NCI-H226 (cell line): Measurements from ENCODE around the gene QRFPR.
"Not testable (repeated sequence)": the region's sequence is repeated elsewhere in the genome, so short reads cannot be mapped to it uniquely, and the experiment has no call there.

Experiments
- DNase-seq: peaks from one replicate; pipeline ENCODE4 v3.0.0-alpha.2; 2015

Gene QRFPR

DNA sequence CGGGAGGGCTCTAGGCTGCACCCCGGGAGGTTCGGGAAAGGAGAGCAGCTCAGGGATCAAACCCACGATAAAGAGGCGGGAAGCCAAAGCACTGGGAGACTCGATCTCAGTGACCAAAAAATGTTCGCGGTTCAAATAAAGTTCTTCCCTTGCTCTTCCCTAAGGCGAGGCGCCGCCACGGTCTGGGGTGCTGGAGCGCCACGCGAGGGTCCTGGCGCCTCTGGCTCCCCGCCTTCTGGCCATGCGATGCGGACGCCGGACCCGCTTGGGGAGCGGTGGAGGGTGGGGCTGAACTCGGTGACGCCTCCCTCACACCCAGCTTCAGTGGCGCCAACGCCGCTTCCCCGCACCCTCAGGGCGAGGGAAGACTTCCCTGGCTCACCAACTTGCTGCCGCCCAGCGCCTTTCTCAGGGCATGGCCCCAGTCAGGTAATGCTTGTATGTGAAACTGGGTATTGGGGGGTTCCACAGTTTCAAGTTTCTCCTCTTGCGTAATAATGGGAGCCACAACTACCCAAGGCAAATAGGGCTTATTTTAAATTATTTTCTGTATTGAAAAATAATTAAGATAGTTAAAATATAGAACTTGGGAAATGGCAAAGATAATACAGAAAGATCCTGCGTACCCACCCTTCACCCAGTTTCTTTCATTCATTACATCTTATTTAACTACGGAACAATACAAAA lies at the start of gene QRFPR:
Gene QRFPR (minus strand): TSS at position 243 of the 687 bp plus-strand sequence. CDS start 371 bp downstream, outside the sequence.
- DNase-seq = no peak

DNA sequence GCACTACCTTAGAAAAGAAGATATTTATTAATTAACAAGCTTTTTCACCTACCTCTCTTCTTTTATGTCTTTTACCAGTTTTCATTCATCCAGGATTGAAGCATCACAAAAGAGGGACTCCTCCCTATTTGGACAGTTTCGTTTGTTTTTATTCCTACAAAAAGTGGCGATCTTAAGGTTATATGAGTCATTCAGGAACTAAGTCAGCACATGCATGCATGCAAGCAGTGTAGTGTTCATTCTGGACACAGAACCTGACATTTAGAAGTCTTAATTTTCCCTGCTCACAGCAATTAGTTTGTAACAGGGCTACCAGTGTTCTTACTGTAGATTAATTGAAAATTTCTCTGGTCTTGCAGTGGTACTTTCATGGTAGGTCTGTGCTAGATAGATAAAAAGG lies 47.9 kb upstream of the QRFPR start:
- DNase-seq = peak; percentile 25

- no peak for DNase-seq
Observed at GRCh38 chr4:121421594-121421993, 40.8 kb upstream of the QRFPR start.

DNA sequence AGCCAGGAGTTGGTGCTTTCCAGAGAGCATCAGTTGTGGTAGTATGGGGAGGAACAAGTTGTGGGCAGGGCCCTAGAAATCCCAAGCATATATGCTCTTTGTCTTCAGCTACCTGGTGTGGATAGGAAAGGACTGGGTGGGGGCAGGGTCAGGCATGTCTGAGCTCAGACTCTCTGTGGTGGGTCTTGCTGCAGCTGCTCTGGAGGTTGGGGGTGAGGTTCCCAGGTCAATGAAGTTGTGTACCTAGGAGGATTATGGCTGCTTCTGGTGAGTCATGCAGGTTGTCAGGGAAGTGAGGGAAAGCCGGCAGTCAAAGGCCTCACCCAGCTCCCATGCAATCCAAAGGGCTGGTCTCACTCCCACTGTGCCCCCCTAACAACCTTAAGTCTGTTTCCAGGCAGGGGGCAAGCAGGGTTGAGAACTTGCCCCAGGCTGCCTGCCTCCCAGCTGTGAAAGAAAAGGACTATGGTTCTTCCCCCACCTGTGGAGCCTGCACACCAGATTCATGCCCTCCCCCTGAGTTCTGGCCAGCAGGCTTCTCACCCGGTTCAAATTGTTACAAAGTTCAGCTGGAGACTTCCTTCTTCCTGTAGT lies 30.4 kb upstream of the QRFPR start:
- no peak for DNase-seq

- DNase-seq = not testable (repeated sequence)
Observed at GRCh38 chr4:121408567-121408966, 27.7 kb upstream of the QRFPR start.

GRCh38 chr4:121400632-121401031 lies 19.8 kb upstream of the QRFPR start:
- DNase-seq = no peak

GRCh38 chr4:121397941-121398601 lies 17.3 kb upstream of the QRFPR start:
- no peak for DNase-seq

- DNase-seq = no peak
Observed at GRCh38 chr4:121397434-121397833, 16.6 kb upstream of the QRFPR start.

GRCh38 chr4:121392426-121393086 lies 11.7 kb upstream of the QRFPR start:
- DNase-seq = no peak

DNA sequence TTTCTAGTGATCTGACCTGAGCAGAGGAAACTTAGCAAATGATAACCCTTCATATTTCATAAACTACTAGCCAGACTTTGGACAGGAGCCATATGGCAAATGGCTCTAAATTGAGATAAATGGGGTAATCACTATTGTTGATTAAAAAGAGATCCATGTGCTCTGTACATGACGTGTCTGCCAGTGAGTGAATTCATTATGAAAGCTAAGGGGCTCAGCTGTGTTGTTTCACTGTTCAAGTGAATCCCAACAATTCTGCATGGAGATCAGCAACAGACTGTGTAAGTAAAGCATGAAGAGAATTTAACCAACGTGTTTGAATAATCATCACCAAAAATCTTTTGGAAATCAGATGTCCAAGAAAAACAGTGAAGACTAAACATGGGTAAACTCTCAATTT lies 9.5 kb upstream of the QRFPR start:
- DNase-seq = no peak

DNA sequence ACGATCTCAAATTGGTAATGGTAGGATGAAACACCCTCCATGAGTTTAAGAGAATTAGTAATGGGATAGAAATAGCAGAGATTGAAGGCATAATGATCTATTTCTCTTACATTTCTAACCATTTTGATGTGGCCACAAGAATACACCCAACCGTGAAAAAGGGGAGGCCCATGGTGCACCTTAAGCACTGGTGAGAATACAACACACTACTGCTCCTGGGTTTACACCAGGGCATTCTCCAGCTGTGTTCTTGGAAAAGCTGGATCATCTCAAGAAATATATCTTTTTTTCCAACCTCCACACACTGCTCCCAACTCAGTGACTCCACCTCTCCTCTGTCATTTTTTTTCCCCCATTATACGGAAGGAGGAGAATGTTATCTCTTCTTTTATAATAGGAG lies 1.5 kb downstream of the QRFPR start:
- no peak for DNase-seq

DNA sequence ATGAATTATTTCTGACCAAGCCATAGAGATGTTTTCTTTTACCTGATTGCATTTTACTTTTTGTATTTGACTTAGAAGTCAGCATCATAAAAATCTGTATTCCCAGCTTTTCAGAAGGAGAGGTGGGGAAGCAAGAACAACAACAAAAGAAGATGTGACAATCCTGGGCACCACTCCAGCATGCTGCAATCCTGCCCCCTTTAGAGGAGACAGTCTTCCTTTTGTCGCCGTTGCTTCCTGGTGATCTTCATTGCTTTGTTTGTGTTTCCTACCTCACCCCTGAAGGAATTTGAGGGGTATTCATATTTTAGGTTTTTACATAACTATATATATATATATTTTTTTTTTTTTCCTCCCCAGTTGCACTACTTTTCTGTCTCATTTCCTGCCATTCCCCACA lies 3.7 kb downstream of the QRFPR start:
- no peak for DNase-seq

DNA sequence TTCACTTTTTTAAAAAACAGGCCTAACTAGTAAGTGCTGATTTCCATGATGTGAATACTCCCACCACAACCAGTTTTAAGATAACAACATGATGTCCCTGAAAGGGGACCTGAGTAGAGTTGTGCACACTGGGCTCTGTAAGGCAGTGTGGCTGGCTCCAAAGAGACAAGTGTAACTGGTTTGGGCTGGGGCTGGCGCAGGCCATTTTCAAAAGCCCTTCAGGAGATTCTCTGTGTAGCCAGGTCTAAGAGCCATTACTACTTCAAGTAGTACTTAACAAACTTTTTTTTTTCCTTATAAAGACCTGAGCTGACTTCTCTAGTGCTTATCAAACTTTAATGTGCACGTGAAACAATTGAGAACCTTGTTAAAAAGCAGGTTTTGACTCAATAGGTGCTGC lies 4.3 kb downstream of the QRFPR start:
- DNase-seq = no peak

DNA sequence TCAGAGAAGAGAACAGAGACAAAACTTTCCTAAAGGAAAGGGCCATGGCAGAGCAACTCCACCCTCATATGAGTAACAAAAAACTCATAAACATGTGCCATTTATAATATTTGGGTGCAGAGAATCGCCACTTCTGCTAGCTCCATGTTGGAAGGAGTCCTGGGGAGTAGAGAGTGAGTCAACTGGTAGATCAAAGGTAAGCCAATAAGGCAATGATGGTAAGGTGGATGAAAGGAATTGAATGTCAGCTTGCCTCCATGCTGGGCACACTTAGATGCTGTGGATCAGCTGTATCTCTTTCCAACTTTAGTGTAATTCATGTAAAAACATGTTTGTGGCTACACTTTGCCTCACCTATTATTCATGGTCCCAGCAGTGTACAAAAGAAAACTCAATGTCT lies 4.7 kb downstream of the QRFPR start:
- no peak for DNase-seq

DNA sequence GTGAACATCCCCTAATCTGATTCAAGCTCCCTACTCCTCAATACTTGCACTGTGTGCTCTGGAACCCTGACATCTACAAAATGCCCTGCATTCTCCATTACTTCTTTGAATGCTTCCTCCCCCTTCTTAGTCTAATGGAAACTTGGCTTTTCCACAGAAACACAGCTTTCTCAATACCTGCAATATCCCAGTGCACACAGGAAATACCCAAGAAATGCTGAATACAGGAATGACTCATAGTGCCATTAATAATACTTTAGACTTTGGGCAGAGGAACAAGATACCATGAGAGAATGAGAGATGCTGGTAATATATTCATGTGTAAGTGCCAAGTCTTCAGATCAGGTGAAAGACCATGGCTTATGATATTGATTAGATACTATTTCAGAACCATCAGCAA lies 5.6 kb downstream of the QRFPR start:
- peak; percentile 71 for DNase-seq

DNA sequence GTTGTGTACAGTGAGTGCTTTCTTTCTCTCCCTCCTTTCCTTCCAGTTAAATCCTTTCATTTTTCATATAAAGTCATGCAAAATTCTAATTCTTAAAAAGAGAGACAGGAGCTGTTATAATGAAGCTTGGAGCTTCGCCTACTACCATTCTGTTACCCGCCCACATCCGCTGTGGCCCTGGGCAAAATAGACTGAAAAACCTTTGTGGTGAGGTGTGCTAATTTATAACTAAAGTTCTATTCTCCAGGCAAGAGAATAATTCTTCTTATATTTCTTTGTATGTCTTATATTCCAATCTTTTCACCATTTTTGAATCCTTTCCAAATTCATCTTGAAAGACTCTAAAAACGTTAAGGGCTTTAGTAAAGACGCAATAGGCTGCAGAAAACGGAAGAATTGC lies 7.0 kb downstream of the QRFPR start:
- DNase-seq = no peak

DNA sequence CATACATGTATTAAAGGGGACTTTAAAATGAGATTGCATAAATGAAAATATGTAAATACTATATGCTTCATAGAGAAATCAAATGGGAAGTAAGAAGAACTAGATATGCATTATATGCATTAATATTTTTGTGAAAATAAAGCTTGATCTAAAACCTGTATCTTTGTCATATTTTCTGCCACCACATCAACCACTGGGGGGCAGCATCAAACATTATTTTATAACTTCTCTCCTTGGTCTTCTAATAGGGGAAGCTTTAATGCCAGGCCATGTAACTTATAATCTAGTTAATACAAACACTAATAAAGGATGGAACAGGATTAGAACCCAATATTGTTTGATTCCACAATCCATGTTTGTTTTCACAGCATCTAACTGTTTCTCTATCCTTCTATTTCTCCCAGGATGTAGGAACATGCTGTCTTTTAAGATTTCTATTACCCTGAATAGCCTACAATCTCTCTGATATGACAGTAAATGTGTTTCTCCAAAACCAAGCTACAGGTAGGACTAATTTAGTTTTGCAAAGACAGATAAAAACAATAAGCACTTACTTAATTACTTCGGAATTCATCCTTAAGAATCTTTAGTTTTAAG lies 10.0 kb downstream of the QRFPR start:
- DNase-seq = no peak

DNA sequence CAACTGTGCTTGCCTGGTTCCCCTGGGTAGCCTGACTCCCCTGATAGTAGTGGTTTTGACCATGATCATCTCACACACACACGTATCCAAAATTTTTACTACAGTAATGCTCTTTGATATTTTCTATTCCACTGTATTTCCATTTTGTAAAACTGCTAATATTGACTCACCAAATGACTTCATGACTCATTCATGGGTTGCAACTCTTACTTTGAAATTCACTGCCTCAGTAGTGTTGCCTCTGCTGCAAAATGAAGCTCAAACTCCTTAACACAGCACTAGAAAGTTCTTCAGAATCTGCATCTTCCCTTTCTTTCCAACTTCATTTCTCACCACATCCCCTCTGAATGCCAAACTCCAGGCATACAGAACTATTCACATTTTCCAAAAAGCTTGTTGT lies 20.3 kb downstream of the QRFPR start:
- peak; percentile 8 for DNase-seq

DNA sequence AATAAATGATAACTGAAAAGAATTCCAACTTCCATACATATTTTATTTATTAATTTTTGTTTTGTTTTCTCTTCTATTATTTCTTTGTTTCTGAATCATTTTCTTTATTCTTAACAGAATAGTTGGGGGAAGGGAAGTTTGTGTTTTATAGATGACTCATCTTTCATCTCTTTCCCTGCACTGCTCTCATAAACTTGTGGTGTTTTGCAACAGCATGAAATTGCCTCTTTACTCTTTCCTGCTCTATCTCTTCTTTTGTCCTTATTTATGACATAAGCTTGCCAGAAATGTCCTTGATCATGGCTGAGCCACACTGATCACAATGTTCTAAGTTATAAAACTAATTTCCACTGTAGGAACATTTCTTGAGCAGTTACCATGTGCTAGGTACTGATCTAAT lies 22.3 kb downstream of the QRFPR start:
- DNase-seq = peak; percentile 28

DNA sequence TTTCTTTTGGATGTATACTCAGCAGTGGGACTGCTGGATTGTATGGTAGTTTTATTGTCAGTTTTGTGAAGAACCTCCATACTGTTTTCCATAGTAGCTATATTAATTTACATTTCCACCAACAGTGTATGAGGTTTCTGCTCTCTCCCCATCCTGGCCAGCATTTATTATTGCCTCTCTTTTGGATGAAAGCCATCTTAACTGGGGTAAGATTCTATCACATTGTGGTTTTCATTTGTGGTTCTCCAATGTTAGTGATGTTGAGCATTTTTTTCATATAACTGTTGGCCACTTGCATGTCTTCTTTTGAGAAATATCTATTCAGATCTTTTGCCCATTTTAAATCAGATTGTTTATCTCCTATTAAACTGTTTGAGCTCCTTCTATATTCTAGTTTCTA lies 27.6 kb downstream of the QRFPR start:
- DNase-seq = peak; percentile 9

DNA sequence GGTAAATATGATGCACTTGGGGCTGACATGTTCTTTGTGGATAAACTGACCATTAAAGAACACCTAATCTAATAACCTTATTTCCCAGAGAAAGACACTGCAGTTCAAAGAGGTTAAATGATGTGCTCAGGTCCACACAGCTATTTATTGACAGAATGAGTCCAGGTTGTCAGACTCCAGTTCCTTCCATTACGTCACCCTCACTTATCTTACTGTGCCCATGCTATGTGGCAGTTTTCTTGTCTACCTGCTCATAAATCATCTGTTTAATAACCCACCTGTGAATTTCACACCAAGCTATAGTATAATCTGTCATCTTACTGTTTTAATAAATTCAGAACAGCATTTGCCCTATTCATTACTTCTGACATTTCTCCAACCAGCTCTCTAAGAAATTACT lies 36.7 kb downstream of the QRFPR start:
- no peak for DNase-seq

GRCh38 chr4:121340247-121340646 lies 40.6 kb downstream of the QRFPR start:
- DNase-seq = no peak

DNA sequence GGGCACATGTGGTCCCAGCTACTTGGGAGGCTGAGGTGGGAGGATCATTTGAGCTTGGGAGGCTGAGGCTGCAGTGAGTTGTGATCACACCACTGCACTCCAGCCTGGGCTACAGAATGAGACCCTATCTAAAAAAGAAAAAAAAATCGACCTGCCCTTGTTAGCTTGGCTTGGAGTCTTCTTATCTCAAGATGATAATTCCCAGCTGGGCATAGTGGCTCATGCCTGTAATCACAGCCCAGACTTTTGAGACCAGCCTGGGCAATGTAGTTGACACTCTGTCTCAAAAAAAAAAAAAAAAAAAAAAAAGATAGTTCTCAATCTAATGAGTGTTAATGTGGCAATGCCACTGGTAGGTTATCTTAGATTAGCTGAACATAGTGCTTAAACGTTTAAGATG lies 41.0 kb downstream of the QRFPR start:
- DNase-seq = no peak

DNA sequence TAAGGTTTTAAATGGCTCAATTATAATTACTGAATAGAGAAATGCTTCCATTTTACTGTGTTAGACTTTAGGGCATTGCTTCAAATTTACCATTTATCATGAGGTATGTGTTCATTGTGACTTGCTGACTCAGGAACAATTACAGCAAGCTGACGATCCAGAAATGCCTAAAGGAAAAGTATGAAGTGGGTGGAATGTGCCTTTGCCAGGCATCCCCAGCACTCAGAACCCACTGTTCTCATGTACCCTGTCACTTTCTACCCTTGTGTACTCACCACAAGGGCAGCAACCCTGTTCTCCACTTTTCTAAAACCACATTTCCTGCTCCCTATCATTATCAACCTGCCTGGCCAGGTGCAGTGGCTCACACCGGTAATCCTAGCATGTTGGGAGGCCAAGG lies 41.5 kb downstream of the QRFPR start:
- no peak for DNase-seq
